Vein endothelial cell (primary cell): ENCODE measurements around the gene PJVK. TPM values are rescaled to one million over a fixed set of nuclear protein-coding genes. Genes with fewer than 3 reads are reported as not detected.

Experiments
- total RNA-seq: library from RNA; depleted of rRNA; stranded (reverse); fragments of >200 nt; gene quantifications from 2 replicates; pipeline ENCODE4 v1.2.3, GENCODE V29; 2012

The PJVK gene, protein sequence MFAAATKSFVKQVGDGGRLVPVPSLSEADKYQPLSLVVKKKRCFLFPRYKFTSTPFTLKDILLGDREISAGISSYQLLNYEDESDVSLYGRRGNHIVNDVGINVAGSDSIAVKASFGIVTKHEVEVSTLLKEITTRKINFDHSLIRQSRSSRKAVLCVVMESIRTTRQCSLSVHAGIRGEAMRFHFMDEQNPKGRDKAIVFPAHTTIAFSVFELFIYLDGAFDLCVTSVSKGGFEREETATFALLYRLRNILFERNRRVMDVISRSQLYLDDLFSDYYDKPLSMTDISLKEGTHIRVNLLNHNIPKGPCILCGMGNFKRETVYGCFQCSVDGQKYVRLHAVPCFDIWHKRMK
- total RNA-seq, result 0.67 and 0.98 TPM in 2 replicates

GRCh38 chr2:178450774-178451525 lies at the start of gene PJVK, which contains the start of gene PRKRA:
Gene PJVK, plus strand, starts transcription at chr2:178451378. Its CDS starts 2,032 bp downstream, at chr2:178453410.
Gene PRKRA, minus strand, starts transcription at chr2:178451175. Its CDS starts 145 bp downstream, at chr2:178451030.

DNA sequence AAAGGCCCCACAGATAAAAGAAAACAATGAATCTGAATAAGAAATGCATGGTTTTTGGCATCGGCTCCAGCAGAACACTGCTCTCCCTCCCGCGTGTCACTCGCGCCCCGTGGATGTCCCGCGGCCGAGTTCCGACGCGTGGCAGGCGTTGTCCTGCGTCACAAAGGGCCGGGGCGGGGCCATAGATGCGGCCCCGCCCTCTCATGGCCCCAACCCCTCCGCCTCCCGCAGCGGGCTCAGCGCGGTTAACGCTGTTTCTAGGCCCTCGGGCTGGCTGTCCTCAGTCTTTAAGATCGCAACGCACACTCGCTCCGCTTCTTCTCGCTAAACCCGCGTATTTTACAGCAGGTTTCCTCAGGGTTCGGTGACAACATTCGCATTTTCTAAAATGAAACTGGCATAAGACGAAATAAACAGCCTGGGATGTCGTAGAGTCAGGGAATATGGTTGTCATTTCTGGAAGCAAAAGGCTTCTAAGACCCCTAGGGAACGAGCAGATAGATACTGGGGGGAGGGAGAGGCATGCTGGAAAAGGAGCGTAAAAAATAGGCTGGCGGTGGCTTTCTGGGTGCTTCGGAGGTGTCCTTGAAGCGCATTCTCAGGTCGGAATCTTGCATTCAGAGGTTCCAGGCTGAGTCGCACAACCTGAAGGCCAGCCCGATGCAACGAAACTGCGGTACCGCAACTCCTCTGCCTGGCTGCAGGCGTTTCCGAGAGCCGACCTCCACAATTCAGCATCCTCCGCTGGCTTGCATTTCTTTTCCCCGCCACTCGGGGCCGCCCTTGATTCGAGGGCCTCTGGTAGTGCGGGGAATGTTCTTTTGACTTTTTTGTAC lies 27.5 kb downstream of the PJVK start, which contains the start of gene FKBP7:
FKBP7 (minus strand) TSS at position 162 of the 836 bp plus-strand sequence; CDS start at position 61, 101 bp downstream.

DNA sequence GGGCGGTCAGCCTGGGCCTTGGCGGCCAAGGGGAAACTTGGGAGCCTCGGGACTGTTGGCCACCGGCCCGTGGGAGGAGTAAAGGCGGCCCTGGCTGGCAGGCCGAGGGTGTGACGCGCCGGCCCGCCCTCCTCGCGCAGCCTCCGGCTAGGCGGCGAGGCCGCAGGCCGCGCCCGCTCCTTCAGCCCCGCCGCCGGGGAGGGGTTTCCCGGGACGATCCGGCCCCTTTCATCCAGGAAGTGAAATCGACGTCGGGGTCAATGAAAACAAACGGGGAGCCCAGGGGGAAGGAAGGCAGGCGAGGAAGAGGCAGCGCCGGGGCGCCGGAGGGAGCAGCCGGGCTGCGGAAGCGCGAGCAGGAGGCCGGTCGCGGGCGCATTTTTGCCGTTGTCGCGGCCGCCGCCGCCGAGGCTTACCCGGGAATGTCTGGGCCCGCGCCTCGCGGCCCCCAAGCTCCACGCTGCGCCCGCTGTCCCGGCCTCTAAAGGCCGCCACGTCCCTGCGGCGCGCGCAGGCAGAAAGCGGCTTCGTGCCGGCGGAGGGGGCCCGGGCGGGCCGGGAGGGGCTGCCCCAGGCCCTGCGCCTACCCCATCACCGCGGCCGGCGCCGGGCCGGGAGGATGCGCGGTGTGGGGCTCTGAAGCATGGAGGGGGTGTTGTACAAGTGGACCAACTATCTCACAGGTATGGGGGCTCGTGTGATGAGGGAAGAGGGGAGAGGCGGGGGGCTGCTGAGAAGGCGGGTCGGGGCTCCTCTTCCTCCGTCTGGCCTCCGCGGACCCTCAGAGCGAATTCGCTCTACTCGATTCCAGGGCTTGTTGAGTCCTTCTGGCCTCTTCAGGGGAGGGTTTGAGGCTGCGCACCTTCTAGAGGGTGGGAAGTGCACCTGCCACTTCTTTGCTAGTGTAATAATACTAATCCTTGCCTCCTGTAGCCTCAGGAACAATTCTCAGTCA lies 29.3 kb downstream of the PJVK start, which contains the start of gene PLEKHA3:
PLEKHA3 (plus strand) TSS at position 231 of the 955 bp plus-strand sequence; CDS start at position 644, 413 bp downstream.

Other genes starting within 250 kb of the PJVK start
- gene PRKRA, start 203 bp upstream of the PJVK start, total RNA-seq, result 42.5 and 50.9 TPM in 2 replicates
- gene FKBP7, start 27.2 kb downstream of the PJVK start, total RNA-seq, result 21.3 and 23.5 TPM in 2 replicates
- gene PLEKHA3, start 29.1 kb downstream of the PJVK start, total RNA-seq, result 10.5 and 14.2 TPM in 2 replicates